ENCODE data around the gene CASQ1. TPM values are rescaled to one million over a fixed set of nuclear protein-coding genes. Genes with fewer than 3 reads are reported as not detected.

CASQ1 gene
- total RNA-seq, 1 donor from 2014 or later = not detected

DNA sequence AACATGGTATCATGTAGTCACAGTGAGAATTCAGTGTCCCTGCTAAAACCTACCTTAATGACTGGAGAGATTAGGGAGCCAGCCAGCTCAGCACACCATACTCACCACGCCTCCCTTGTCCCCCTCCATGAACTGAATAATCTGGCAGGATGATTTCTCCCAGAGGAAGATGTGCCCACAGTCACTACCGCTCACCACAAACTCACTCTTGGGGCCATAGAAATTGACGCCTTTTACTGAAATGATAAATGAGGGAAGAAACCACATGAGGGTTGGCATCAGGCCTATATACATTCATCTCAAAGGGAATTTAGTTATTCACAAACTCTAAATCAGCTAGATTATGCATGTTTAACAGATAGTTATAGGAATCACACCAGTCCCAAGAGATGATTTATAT is 32.2 kb downstream of the CASQ1 start:
- H3K27me3 Mint-ChIP-seq (ENCODE audit: unreplicated experiment) = no peaks in the 10 kb centered on the region
- no peak overlapping the region for H3K4me3 Mint-ChIP-seq (ENCODE audit: unreplicated experiment)
- H3K4me1 Mint-ChIP-seq (ENCODE audit: low read depth, unreplicated experiment) = peaks cover 4% of the 10 kb centered on the region
- no peaks in the 10 kb centered on the region for H3K9me3 Mint-ChIP-seq (ENCODE audit: unreplicated experiment)
- no peak for DNase-seq
- H3K36me3 Mint-ChIP-seq (ENCODE audit: unreplicated experiment) = no peaks in the 10 kb centered on the region
- H3K27ac Mint-ChIP-seq (ENCODE audit: unreplicated experiment) = no peak overlapping the region
- no peak for TF ChIP-seq CTCF (IDR thresholded peaks at IDR 0.05; ENCODE audit: partially characterized antibody, unreplicated experiment)

DNA sequence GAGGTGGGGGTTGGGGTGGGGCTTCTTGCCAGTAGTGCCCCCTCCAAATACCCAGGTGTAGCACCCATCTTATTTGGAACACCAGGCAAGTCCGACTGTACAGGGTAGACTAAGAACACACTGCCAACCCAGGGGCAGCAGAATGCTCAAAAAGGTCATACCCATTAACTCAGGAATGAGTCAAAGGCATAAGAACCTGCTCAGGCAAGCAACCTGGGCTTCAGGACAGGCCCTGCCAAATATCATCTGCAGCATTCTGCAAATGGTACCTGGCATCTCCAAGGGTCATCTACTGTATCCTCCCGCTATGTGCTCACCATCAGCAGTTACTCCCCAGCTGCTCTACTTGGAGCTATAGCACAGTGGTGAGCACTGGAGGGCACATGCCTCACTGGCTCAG is 34.2 kb downstream of the CASQ1 start:
- H3K36me3 Mint-ChIP-seq (ENCODE audit: unreplicated experiment) = no peaks in the 10 kb centered on the region

GRCh38 chr1:160225345-160225744 is 35.0 kb downstream of the CASQ1 start:
- DNase-seq = no peak
- Mint-ChIP-seq H3K27me3 (ENCODE audit: unreplicated experiment) (no peaks in the 10 kb centered on the region), H3K4me3 (ENCODE audit: unreplicated experiment) (no peak overlapping the region), H3K4me1 (ENCODE audit: low read depth, unreplicated experiment) (no peaks in the 10 kb centered on the region), H3K27ac (ENCODE audit: unreplicated experiment) (no peak overlapping the region), H3K36me3 (ENCODE audit: unreplicated experiment) (no peaks in the 10 kb centered on the region), H3K9me3 (ENCODE audit: unreplicated experiment) (no peaks in the 10 kb centered on the region)
- no peak for TF ChIP-seq CTCF (IDR thresholded peaks at IDR 0.05; ENCODE audit: partially characterized antibody, unreplicated experiment)

More for the DNA sequence above, 34.2 kb downstream of the CASQ1 start:
- Mint-ChIP-seq H3K4me3 (ENCODE audit: unreplicated experiment) (no peak overlapping the region), H3K9me3 (ENCODE audit: unreplicated experiment) (no peaks in the 10 kb centered on the region), H3K4me1 (ENCODE audit: low read depth, unreplicated experiment) (no peaks in the 10 kb centered on the region), H3K27ac (ENCODE audit: unreplicated experiment) (no peak overlapping the region), H3K27me3 (ENCODE audit: unreplicated experiment) (no peaks in the 10 kb centered on the region)
- no peak for DNase-seq
- TF ChIP-seq CTCF (IDR thresholded peaks at IDR 0.05; ENCODE audit: partially characterized antibody, unreplicated experiment) = no peak

GRCh38 chr1:160226623-160227022 is 36.2 kb downstream of the CASQ1 start:
- Mint-ChIP-seq H3K36me3 (ENCODE audit: unreplicated experiment) (no peaks in the 10 kb centered on the region), H3K4me3 (ENCODE audit: unreplicated experiment) (no peak overlapping the region), H3K4me1 (ENCODE audit: low read depth, unreplicated experiment) (no peaks in the 10 kb centered on the region), H3K9me3 (ENCODE audit: unreplicated experiment) (no peaks in the 10 kb centered on the region), H3K27ac (ENCODE audit: unreplicated experiment) (no peak overlapping the region), H3K27me3 (ENCODE audit: unreplicated experiment) (no peaks in the 10 kb centered on the region)
- DNase-seq = no peak
- TF ChIP-seq CTCF (IDR thresholded peaks at IDR 0.05; ENCODE audit: partially characterized antibody, unreplicated experiment) = no peak

GRCh38 chr1:160227034-160227433 is 36.7 kb downstream of the CASQ1 start:
- no peaks in the 10 kb centered on the region for H3K36me3 Mint-ChIP-seq (ENCODE audit: unreplicated experiment)
- no peaks in the 10 kb centered on the region for H3K4me1 Mint-ChIP-seq (ENCODE audit: low read depth, unreplicated experiment)
- H3K9me3 Mint-ChIP-seq (ENCODE audit: unreplicated experiment) = no peaks in the 10 kb centered on the region
- no peak for DNase-seq
- no peak overlapping the region for H3K4me3 Mint-ChIP-seq (ENCODE audit: unreplicated experiment)
- H3K27ac Mint-ChIP-seq (ENCODE audit: unreplicated experiment) = no peak overlapping the region
- H3K27me3 Mint-ChIP-seq (ENCODE audit: unreplicated experiment) = no peaks in the 10 kb centered on the region
- no peak for TF ChIP-seq CTCF (IDR thresholded peaks at IDR 0.05; ENCODE audit: partially characterized antibody, unreplicated experiment)

Measured in glutamatergic neuron (in vitro differentiated cells).